Mesothelial cell of epicardium (in vitro differentiated cells): Measurements from ENCODE around the gene SSC5D. TPM values are rescaled to one million over a fixed set of nuclear protein-coding genes. Genes with fewer than 3 reads are reported as not detected.

Experiments used
- DNase-seq, 2 experiments: peaks; one replicate each; pipeline ENCODE4 v3.0.0; 2021; ENCODE audit warnings: low spot score in 2 of 2; ENCODE audit not compliant: unreplicated experiment in 2 of 2
- H3K27ac Mint-ChIP-seq: 2 replicates; pipeline ENCODE4 v1.8.0; 2021; ENCODE audit warnings: mixed read lengths
- H3K27me3 Mint-ChIP-seq: 2 replicates; pipeline ENCODE4 v1.8.0; 2021; ENCODE audit warnings: low read depth, mixed read lengths
- H3K36me3 Mint-ChIP-seq: 2 replicates; pipeline ENCODE4 v1.8.0; 2021; ENCODE audit warnings: mixed read lengths
- H3K4me1 Mint-ChIP-seq: 2 replicates; pipeline ENCODE4 v1.8.0; 2021; ENCODE audit warnings: mixed read lengths
- H3K4me3 Mint-ChIP-seq: 2 replicates; pipeline ENCODE4 v1.8.0; 2021; ENCODE audit warnings: mild to moderate bottlenecking, moderate library complexity, mixed read lengths
- H3K9me3 Mint-ChIP-seq: 2 replicates; pipeline ENCODE4 v1.8.0; 2021; ENCODE audit warnings: mixed read lengths
- CTCF ChIP-seq: fragments of 200-600 bp; sonication (generic); IDR thresholded peaks from one replicate; pipeline ENCODE4 v1.5.0; 2021; ENCODE audit warnings: antibody characterized with exemption; ENCODE audit not compliant: unreplicated experiment
- total RNA-seq: library from RNA; stranded (reverse); gene quantifications from 3 replicates; pipeline ENCODE4 v1.2.1, GENCODE V29; 2021

Gene SSC5D
- total RNA-seq, 1 donor from 2014 or later: 7.0 TPM

- H3K9me3 Mint-ChIP-seq: no peaks in the 10 kb centered on the region
- no peak for TF ChIP-seq CTCF
- peaks cover 5% of the 10 kb centered on the region for H3K4me1 Mint-ChIP-seq
- H3K36me3 Mint-ChIP-seq: no peaks in the 10 kb centered on the region
- peaks cover 8% of the 10 kb centered on the region for H3K27me3 Mint-ChIP-seq
- no peak for DNase-seq
- no peak overlapping the region for H3K4me3 Mint-ChIP-seq
- no peak overlapping the region for H3K27ac Mint-ChIP-seq
These were observed 37.3 kb downstream of the SSC5D start for GRCh38 chr19:55525289-55526101.

- no peak for TF ChIP-seq CTCF
- no peak for DNase-seq
- Mint-ChIP-seq H3K36me3 (no peaks in the 10 kb centered on the region), H3K27ac (no peak overlapping the region), H3K4me3 (no peak overlapping the region), H3K4me1 (peaks cover 5% of the 10 kb centered on the region), H3K9me3 (no peaks in the 10 kb centered on the region), H3K27me3 (peaks cover 8% of the 10 kb centered on the region)
These were observed 38.3 kb downstream of the SSC5D start for GRCh38 chr19:55526216-55527196.

GRCh38 chr19:55527197-55528029, 39.2 kb downstream of the SSC5D start:
- DNase-seq: no peak
- Mint-ChIP-seq H3K27ac (no peak overlapping the region), H3K36me3 (no peaks in the 10 kb centered on the region), H3K4me1 (peaks cover 5% of the 10 kb centered on the region), H3K9me3 (no peaks in the 10 kb centered on the region), H3K27me3 (peaks cover 8% of the 10 kb centered on the region), H3K4me3 (no peak overlapping the region)
- no peak for TF ChIP-seq CTCF

- Mint-ChIP-seq H3K27me3 (peaks cover 8% of the 10 kb centered on the region), H3K27ac (no peak overlapping the region), H3K9me3 (no peaks in the 10 kb centered on the region), H3K4me3 (no peak overlapping the region), H3K4me1 (peaks cover 5% of the 10 kb centered on the region), H3K36me3 (no peaks in the 10 kb centered on the region)
- TF ChIP-seq CTCF: no peak
- no peak for DNase-seq
These were observed 40.0 kb downstream of the SSC5D start for GRCh38 chr19:55528030-55528803.
